Transverse colon (tissue), 4 donors: Measurements from ENCODE around the gene LONP2. TPM values are rescaled to one million over a fixed set of nuclear protein-coding genes. Genes with fewer than 3 reads are reported as not detected.

Experiments
- DNase-seq: peaks from one replicate; pipeline ENCODE4 v3.0.0-alpha.2; 2019
- H3K27ac ChIP-seq, 4 donors: fragments of 200-600 bp; sonication (generic); 2 replicates each; pipeline ENCODE4 v1.5.1; 2016 to 2018; ENCODE audit warnings: inconsistent platforms in 4 of 4
- H3K27me3 ChIP-seq: fragments of 200-600 bp; sonication (generic); 2 replicates; pipeline ENCODE4 v1.5.1; 2017; ENCODE audit warnings: inconsistent platforms
- H3K36me3 ChIP-seq, 4 donors: fragments of 200-600 bp; sonication (generic); 2 replicates each; pipeline ENCODE4 v1.5.1; 2017 to 2019; ENCODE audit warnings: inconsistent platforms in 4 of 4
- H3K4me1 ChIP-seq, 4 donors: fragments of 200-600 bp; sonication (generic); 2 replicates each; pipeline ENCODE4 v1.5.1; 2017 to 2020; ENCODE audit warnings: inconsistent platforms in 4 of 4
- H3K4me3 ChIP-seq, 4 donors: fragments of 200-600 bp; sonication (generic); 1 replicate in 1 of 4; 2 replicates in 3 of 4; pipeline versions ENCODE4 v1.5.1 to v1.6.1; 2017 to 2019; ENCODE audit warnings: inconsistent platforms in 4 of 4
- H3K9me3 ChIP-seq, 2 donors: fragments of 200-600 bp; sonication (generic); 2 replicates each; pipeline ENCODE4 v1.5.1; 2017 to 2019; ENCODE audit warnings: inconsistent platforms in 2 of 2
- CTCF ChIP-seq, 5 experiments: fragments of 200-600 bp in 3 of 5; fragments of 450-650 bp in 2 of 5; sonication (generic) in 3 of 5; IDR thresholded peaks; 1 replicate in 2 of 5; 2 replicates in 3 of 5; pipeline ENCODE4 v1.5.1; 2016 to 2017; ENCODE audit warnings: antibody characterized with exemption in 5 of 5, inconsistent platforms in 3 of 5, mild to moderate bottlenecking in 2 of 5, moderate library complexity in 1 of 5
- EP300 ChIP-seq: sonication (generic); formaldehyde crosslinking; IDR thresholded peaks from one replicate; pipeline ENCODE4 v1.6.1; 2017; ENCODE audit warnings: antibody characterized with exemption, low read depth
- POLR2A ChIP-seq: fragments of 450-650 bp; IDR thresholded peaks from one replicate; pipeline ENCODE4 v1.6.1; 2016; ENCODE audit warnings: antibody characterized with exemption, mild to moderate bottlenecking, moderate library complexity
- POLR2AphosphoS5 ChIP-seq, 3 donors: sonication (generic); formaldehyde crosslinking; IDR thresholded peaks; one replicate each; pipeline ENCODE4 v1.6.1; 2016; ENCODE audit warnings: antibody characterized with exemption in 3 of 3
- WGBS, 2 donors: methylation state at CpG; one replicate each; pipeline ENCODE4 v1.1.5; 2018; ENCODE audit warnings: low coverage in 1 of 2; 5-methylcytosine and 5-hydroxymethylcytosine counted together
- in situ Hi-C, 4 donors: fragments of 200-750 bp; cut with MboI; loops; one replicate each; pipeline versions ENCODE4 v1.15.0 to v1.15.1; 2017; ENCODE audit warnings: low sequenced_read_pairs in 3 of 4, low pct_ligation_motif_present in 1 of 4, low pct_unique_long_range_greater_than_20kb in 1 of 4
- intact Hi-C: fragments of 100-400 bp; cut with DNase I; formaldehyde crosslinking; loops from one replicate; pipeline ENCODE4 v1.15.1; 2023; ENCODE audit warnings: low total_unique reads
- total RNA-seq, 4 donors: library from RNA; depleted of rRNA; stranded (reverse); fragments of >200 nt; gene quantifications; one replicate each; pipeline ENCODE4 v1.1.0, GENCODE V29; 2016

The LONP2 gene
- total RNA-seq, 4 donors from 2014 or later, result 51.3 to 104 (median 65.3) TPM

- Histone ChIP-seq H3K4me1 (peaks cover 0 to 39% (median 24%) of the 10 kb centered on the region in 4 donors), H3K36me3 (no peaks in the 10 kb centered on the region), H3K27me3 (no peaks in the 10 kb centered on the region), H3K27ac (peak within 1 kb of the TSS; percentile 97 to 100 (median 100)), H3K4me3 (peak within 1 kb of the TSS; percentile 87 to 99 (median 97)), H3K9me3 (no peaks in the 10 kb centered on the region)
- intact Hi-C loops (loop anchor here (10.0 kb wide), 1 partner anchor 239 kb away; no protein-coding TSS in a partner anchor), in situ Hi-C loops (loop anchor here in 1 of 4 donors (25.0 kb wide), 1 partner anchor 227 kb away; the partner anchor contains the start of gene N4BP1)
- 0 to 1% methylated on average over 4 to 37 of the region's 105 CpGs for WGBS, 2 donors
- TF ChIP-seq POLR2A (peak; percentile 64), POLR2AphosphoS5 (IDR thresholded peaks at IDR 0.05) (peak; percentile 61 to 80 (median 61)), EP300 (no peak), CTCF (IDR thresholded peaks at IDR 0.05) (no peak)
- DNase-seq, result peak; percentile 88
Observed at GRCh38 chr16:48385253-48386150, 141.4 kb downstream of the LONP2 start, which contains the start of gene SIAH1. TSS of gene SIAH1 (minus strand) at chr16:48385413. CDS start at chr16:48362428, 22,985 bp downstream.

- intact Hi-C loops (loop anchor here (10.0 kb wide), 1 partner anchor 238 kb away; no protein-coding TSS in a partner anchor), in situ Hi-C loops (loop anchor here in 1 of 4 donors (25.0 kb wide), 1 partner anchor 226 kb away; the partner anchor contains the start of gene N4BP1)
- Histone ChIP-seq H3K4me3 (no peak overlapping the region), H3K36me3 (no peaks in the 10 kb centered on the region), H3K27ac (peak overlapping the region in 1 of 4 donors; percentile 100), H3K27me3 (no peaks in the 10 kb centered on the region), H3K4me1 (peaks cover 0 to 29% (median 19%) of the 10 kb centered on the region in 4 donors), H3K9me3 (no peaks in the 10 kb centered on the region)
- peak; percentile 13 for DNase-seq
- WGBS, 2 donors, result 86 to 87% methylated on average over 3 to 17 of the region's 17 CpGs
- TF ChIP-seq EP300 (no peak), CTCF (IDR thresholded peaks at IDR 0.05) (no peak), POLR2A (no peak)
Observed at GRCh38 chr16:48386559-48387312, 142.6 kb downstream of the LONP2 start.

GRCh38 chr16:48392407-48392806, 148.3 kb downstream of the LONP2 start:
- Histone ChIP-seq H3K27me3 (no peaks in the 10 kb centered on the region), H3K36me3 (no peaks in the 10 kb centered on the region), H3K27ac (no peak overlapping the region), H3K4me3 (no peak overlapping the region), H3K9me3 (no peaks in the 10 kb centered on the region), H3K4me1 (no peaks in the 10 kb centered on the region)
- intact Hi-C loops (no loop called here), in situ Hi-C loops (loop anchor here in 1 of 4 donors (25.0 kb wide), 1 partner anchor 220 kb away; the partner anchor contains the start of gene N4BP1)
- DNase-seq, result no peak
- TF ChIP-seq CTCF (IDR thresholded peaks at IDR 0.05) (no peak), EP300 (no peak), POLR2A (no peak), POLR2AphosphoS5 (IDR thresholded peaks at IDR 0.05) (no peak)
- WGBS, 2 donors, result 85 to 92% methylated on average over 5 of the region's 5 CpGs
